HG03064 (cell line): ENCODE results near the gene CEP250.

Experiments used
- ATAC-seq: cut with Tn5 transposase; IDR thresholded peaks from one replicate; pipeline ENCODE4 v1.9.1; 2021; ENCODE audit warnings: low read depth; ENCODE audit not compliant: unreplicated experiment

CEP250 gene

DNA sequence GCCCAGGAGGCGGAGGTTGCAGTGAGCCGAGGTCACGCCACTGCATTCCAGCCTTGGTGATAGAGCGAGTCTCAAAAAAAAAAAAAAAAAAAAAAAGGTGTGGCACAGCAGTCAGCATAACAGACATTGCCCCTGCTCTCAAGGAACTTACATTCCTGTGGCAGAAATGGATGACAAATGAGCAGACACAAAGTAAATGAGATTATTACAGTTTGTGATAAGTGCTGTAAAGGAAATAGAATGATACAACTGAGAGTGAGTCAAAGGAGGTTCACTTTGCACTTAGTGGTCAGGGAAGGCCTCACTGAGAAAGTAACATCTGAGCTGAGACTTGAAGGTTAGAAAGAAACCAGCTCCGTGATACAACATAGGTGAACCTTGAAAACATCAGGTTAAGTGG lies 36.4 kb downstream of the CEP250 start:
- ATAC-seq, result no peak

- ATAC-seq, result no peak
Observed at GRCh38 chr20:35492352-35492751, 37.0 kb downstream of the CEP250 start.

- ATAC-seq, result no peak
Observed at GRCh38 chr20:35496481-35496880, 41.1 kb downstream of the CEP250 start.

GRCh38 chr20:35497320-35497719 lies 41.9 kb downstream of the CEP250 start:
- ATAC-seq, result no peak

GRCh38 chr20:35497780-35498189 lies 42.4 kb downstream of the CEP250 start:
- ATAC-seq, result no peak

- no peak for ATAC-seq
Observed at GRCh38 chr20:35499271-35499670, 43.9 kb downstream of the CEP250 start.

- no peak for ATAC-seq
Observed at GRCh38 chr20:35502352-35502751, 47.0 kb downstream of the CEP250 start.

DNA sequence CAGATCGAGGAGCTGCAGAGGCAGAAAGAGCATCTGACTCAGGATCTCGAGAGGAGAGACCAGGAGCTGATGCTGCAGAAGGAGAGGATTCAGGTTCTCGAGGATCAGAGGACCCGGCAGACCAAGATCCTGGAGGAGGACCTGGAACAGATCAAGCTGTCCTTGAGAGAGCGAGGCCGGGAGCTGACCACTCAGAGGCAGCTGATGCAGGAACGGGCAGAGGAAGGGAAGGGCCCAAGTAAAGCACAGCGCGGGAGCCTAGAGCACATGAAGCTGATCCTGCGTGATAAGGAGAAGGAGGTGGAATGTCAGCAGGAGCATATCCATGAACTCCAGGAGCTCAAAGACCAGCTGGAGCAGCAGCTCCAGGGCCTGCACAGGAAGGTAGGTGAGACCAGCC lies 47.9 kb downstream of the CEP250 start:
- ATAC-seq, result no peak

DNA sequence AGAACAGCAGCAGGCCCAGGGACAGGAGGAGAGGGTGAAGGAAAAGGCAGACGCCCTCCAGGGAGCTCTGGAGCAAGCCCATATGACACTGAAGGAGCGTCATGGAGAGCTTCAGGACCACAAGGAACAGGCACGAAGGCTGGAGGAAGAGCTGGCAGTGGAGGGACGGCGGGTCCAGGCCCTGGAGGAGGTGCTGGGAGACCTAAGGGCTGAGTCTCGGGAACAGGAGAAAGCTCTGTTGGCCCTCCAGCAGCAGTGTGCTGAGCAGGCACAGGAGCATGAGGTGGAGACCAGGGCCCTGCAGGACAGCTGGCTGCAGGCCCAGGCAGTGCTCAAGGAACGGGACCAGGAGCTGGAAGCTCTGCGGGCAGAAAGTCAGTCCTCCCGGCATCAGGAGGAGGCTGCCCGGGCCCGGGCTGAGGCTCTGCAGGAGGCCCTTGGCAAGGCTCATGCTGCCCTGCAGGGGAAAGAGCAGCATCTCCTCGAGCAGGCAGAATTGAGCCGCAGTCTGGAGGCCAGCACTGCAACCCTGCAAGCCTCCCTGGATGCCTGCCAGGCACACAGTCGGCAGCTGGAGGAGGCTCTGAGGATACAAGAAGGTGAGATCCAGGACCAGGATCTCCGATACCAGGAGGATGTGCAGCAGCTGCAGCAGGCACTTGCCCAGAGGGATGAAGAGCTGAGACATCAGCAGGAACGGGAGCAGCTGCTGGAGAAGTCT lies 48.6 kb downstream of the CEP250 start:
- no peak for ATAC-seq

- no peak for ATAC-seq
Observed at GRCh38 chr20:35504751-35505150, 49.4 kb downstream of the CEP250 start.

DNA sequence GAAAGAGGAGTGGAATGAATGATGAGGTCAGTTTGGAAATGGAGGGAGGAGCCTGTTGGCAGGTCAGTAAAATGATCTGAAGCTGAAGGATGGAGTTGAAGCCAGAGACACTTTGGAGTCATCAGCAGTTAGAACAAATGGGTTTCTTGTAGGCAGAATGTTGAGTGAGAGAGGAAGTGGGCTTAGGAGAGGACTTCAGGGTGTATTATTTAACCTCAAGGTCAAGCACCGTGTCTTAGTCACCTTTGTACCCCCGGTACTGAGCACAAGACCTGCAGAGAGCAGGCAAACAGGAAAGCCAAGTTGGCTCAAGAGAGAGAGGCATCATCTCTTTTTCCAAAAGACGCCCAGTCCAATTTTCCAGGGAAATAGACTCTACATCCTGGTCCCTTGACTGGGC lies 50.8 kb downstream of the CEP250 start:
- no peak for ATAC-seq

GRCh38 chr20:35506872-35507638 lies 51.7 kb downstream of the CEP250 start:
- no peak for ATAC-seq

- ATAC-seq, result no peak
Observed at GRCh38 chr20:35508493-35509218, 53.3 kb downstream of the CEP250 start.

- ATAC-seq, result no peak
Observed at GRCh38 chr20:35510951-35511735, 55.7 kb downstream of the CEP250 start.

DNA sequence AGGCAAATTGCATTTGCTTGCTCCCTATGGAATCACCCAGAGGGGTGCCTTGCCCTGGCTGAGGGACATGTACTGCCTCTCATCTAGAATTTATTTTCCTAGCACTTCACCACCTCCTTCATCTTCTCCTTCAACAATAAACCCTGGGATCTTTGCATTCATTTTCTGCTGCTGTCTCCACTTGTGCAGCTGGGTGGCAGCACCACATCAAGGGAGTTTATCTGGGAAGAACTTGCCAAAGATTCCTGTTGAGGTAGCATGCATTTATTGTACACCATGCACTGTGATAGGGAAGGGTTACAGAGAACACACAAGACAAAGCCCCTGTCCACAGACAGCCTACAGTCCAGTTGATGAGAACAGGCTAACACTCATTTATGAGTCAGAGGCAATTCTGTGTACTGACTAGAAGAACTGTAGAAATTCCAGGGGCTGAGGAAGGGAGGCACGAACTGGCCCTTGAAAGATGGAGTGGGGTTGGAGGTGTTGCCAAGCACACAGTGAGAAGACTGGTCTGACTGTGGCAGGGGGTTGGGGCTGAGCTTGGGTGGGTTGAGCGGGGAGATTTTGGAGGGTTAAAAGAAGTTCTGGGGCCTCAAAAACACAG lies 56.5 kb downstream of the CEP250 start:
- ATAC-seq, result no peak

GRCh38 chr20:35514371-35514932 lies 59.1 kb downstream of the CEP250 start:
- no peak for ATAC-seq

DNA sequence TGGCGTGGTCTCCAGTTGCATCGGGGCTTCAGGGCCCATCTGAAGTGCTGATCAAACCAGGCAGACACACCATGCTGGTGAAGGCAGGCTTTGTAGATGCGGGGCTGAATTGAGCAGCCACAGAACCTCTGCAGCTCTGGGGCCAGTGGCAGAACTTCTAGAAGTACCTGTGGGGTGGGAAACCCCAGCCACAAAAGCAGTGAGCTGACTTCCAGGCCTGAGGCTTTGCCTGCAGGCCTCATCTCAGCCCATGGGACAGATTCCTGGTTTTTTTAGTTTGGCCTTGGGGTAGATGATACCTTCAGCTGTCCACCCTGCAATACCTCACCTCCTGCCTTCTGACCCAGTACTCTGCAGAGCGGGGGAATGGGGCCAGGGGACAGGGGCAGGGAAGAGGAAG lies 59.9 kb downstream of the CEP250 start:
- no peak for ATAC-seq

- ATAC-seq, result no peak
Observed at GRCh38 chr20:35515949-35516645, 60.7 kb downstream of the CEP250 start.

- ATAC-seq, result no peak
Observed at GRCh38 chr20:35517125-35517524, 61.7 kb downstream of the CEP250 start.
